Measurements from ENCODE around the gene LDHAL6B.

DNA sequence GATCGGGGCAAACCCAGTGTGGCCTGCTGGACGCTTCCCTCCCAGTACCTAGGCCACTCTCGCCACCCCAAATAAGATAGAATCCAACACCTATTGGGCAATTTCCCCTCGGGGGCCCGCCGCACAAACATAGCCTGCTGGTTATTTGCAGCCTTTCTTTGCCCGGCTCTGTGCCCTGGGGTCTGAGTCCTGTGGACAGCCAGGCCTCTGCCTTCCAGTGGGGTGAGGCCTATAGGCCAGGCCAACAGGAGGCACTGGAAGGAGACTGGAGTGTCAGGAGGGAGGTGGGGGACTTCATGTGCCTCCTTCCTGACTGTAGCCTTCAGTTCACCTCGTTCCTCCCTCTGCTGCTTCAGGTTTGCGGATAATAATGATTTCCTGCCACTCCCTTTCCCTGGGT is 47.4 kb upstream of the LDHAL6B start:
- no peak for TF ChIP-seq POLR2AphosphoS5 (IDR thresholded peaks at IDR 0.05; ENCODE audit: low read depth)
- TF ChIP-seq ETS1 (IDR thresholded peaks at IDR 0.05) = no peak
- TF ChIP-seq, protein P1, sequence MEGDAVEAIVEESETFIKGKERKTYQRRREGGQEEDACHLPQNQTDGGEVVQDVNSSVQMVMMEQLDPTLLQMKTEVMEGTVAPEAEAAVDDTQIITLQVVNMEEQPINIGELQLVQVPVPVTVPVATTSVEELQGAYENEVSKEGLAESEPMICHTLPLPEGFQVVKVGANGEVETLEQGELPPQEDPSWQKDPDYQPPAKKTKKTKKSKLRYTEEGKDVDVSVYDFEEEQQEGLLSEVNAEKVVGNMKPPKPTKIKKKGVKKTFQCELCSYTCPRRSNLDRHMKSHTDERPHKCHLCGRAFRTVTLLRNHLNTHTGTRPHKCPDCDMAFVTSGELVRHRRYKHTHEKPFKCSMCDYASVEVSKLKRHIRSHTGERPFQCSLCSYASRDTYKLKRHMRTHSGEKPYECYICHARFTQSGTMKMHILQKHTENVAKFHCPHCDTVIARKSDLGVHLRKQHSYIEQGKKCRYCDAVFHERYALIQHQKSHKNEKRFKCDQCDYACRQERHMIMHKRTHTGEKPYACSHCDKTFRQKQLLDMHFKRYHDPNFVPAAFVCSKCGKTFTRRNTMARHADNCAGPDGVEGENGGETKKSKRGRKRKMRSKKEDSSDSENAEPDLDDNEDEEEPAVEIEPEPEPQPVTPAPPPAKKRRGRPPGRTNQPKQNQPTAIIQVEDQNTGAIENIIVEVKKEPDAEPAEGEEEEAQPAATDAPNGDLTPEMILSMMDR (conservative IDR thresholded peaks at IDR 0.05; ENCODE audit: low read depth in 2 of 2) = no peak
- TF ChIP-seq, protein P2, sequence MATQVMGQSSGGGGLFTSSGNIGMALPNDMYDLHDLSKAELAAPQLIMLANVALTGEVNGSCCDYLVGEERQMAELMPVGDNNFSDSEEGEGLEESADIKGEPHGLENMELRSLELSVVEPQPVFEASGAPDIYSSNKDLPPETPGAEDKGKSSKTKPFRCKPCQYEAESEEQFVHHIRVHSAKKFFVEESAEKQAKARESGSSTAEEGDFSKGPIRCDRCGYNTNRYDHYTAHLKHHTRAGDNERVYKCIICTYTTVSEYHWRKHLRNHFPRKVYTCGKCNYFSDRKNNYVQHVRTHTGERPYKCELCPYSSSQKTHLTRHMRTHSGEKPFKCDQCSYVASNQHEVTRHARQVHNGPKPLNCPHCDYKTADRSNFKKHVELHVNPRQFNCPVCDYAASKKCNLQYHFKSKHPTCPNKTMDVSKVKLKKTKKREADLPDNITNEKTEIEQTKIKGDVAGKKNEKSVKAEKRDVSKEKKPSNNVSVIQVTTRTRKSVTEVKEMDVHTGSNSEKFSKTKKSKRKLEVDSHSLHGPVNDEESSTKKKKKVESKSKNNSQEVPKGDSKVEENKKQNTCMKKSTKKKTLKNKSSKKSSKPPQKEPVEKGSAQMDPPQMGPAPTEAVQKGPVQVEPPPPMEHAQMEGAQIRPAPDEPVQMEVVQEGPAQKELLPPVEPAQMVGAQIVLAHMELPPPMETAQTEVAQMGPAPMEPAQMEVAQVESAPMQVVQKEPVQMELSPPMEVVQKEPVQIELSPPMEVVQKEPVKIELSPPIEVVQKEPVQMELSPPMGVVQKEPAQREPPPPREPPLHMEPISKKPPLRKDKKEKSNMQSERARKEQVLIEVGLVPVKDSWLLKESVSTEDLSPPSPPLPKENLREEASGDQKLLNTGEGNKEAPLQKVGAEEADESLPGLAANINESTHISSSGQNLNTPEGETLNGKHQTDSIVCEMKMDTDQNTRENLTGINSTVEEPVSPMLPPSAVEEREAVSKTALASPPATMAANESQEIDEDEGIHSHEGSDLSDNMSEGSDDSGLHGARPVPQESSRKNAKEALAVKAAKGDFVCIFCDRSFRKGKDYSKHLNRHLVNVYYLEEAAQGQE (IDR thresholded peaks at IDR 0.05; ENCODE audit: unreplicated experiment) = no peak
- no peak for TF ChIP-seq EZH2 (IDR thresholded peaks at IDR 0.05; ENCODE audit: low read depth, unreplicated experiment)
